ENCODE results near the gene MERTK.
"Not testable (repeated sequence)": the region's sequence is repeated elsewhere in the genome, so short reads cannot be mapped to it uniquely, and the experiment has no call there.

MERTK gene

GRCh38 chr2:111930875-111931274 is 32.5 kb downstream of the MERTK start:
- no peak overlapping the region for H4K91ac ChIP-seq (ENCODE audit: low read depth, low read length)
- H3K4me2 ChIP-seq (ENCODE audit: low read length): no peak overlapping the region
- no peak overlapping the region for H2BK5ac ChIP-seq (ENCODE audit: low read depth, low read length, poor library complexity)
- H3K36me3 ChIP-seq (ENCODE audit: control insufficient read depth in 1 of 2, insufficient read depth in 2 of 2, low read length in 2 of 2): peaks cover 0 to 2% of the 10 kb centered on the region in 2 experiments
- WGBS (ENCODE audit: extremely low coverage, insufficient coverage, insufficient read length): no CpG with 5 or more reads among the region's 2 CpGs
- H3K4me1 ChIP-seq (ENCODE audit: control insufficient read depth in 1 of 2, insufficient read depth in 2 of 2, low read length in 2 of 2): no peaks in the 10 kb centered on the region
- no peak overlapping the region for H2AK5ac ChIP-seq (ENCODE audit: low read length)
- H3K4ac ChIP-seq (ENCODE audit: low read depth, low read length): no peak overlapping the region
- no peak overlapping the region for H3K23ac ChIP-seq (ENCODE audit: low read length)
- no peak overlapping the region for H2AFZ ChIP-seq (ENCODE audit: insufficient read depth, low read length, poor library complexity)
- no peak overlapping the region for H2BK120ac ChIP-seq (ENCODE audit: insufficient read depth, low read length, poor library complexity)
- no peaks in the 10 kb centered on the region for H3K9me3 ChIP-seq (ENCODE audit: insufficient read depth, low read depth, low read length)
- no peaks in the 10 kb centered on the region for H3K79me1 ChIP-seq (ENCODE audit: low read length)
- no peaks in the 10 kb centered on the region for H3K79me2 ChIP-seq (ENCODE audit: control insufficient read depth, insufficient read depth, low read length, poor library complexity)
- no peak for DNase-seq
- H4K8ac ChIP-seq (ENCODE audit: low read depth, low read length): no peak overlapping the region
- no peak overlapping the region for H2BK12ac ChIP-seq (ENCODE audit: low read length)
- no peak overlapping the region for H3K9ac ChIP-seq (ENCODE audit: low read length)
- no peaks in the 10 kb centered on the region for H3K27me3 ChIP-seq (ENCODE audit: insufficient read depth, low read length)
- no peak overlapping the region for H3K4me3 ChIP-seq (ENCODE audit: low read depth, low read length)
- no peak overlapping the region for H3K18ac ChIP-seq (ENCODE audit: low read length)
- no peak overlapping the region for H4K12ac ChIP-seq (ENCODE audit: low read depth, low read length)
- H3K27ac ChIP-seq (ENCODE audit: low read depth, low read length): no peak overlapping the region
- H3K14ac ChIP-seq (ENCODE audit: low read length): no peak overlapping the region

- no CpG with 5 or more reads among the region's 4 CpGs for WGBS (ENCODE audit: extremely low coverage, insufficient coverage, insufficient read length)
- H3K9ac ChIP-seq (ENCODE audit: low read length): no peak overlapping the region
Measured at GRCh38 chr2:111932841-111933291, 34.5 kb downstream of the MERTK start.

GRCh38 chr2:111933900-111934299 is 35.5 kb downstream of the MERTK start:
- not testable (repeated sequence) for H3K4me1 ChIP-seq (ENCODE audit: control insufficient read depth in 1 of 2, insufficient read depth in 2 of 2, low read length in 2 of 2); H3K4me2 ChIP-seq (ENCODE audit: low read length); H4K12ac ChIP-seq (ENCODE audit: low read depth, low read length); H3K27me3 ChIP-seq (ENCODE audit: insufficient read depth, low read length); H2AK5ac ChIP-seq (ENCODE audit: low read length); H3K36me3 ChIP-seq (ENCODE audit: control insufficient read depth in 1 of 2, insufficient read depth in 2 of 2, low read length in 2 of 2); H3K23ac ChIP-seq (ENCODE audit: low read length); H2BK12ac ChIP-seq (ENCODE audit: low read length); H4K91ac ChIP-seq (ENCODE audit: low read depth, low read length); H3K4me3 ChIP-seq (ENCODE audit: low read depth, low read length); DNase-seq; H3K9me3 ChIP-seq (ENCODE audit: insufficient read depth, low read depth, low read length); H4K8ac ChIP-seq (ENCODE audit: low read depth, low read length); H2AFZ ChIP-seq (ENCODE audit: insufficient read depth, low read length, poor library complexity); H3K9ac ChIP-seq (ENCODE audit: low read length); H3K27ac ChIP-seq (ENCODE audit: low read depth, low read length); H3K14ac ChIP-seq (ENCODE audit: low read length); H2BK5ac ChIP-seq (ENCODE audit: low read depth, low read length, poor library complexity); H3K4ac ChIP-seq (ENCODE audit: low read depth, low read length); H3K18ac ChIP-seq (ENCODE audit: low read length); H3K79me2 ChIP-seq (ENCODE audit: control insufficient read depth, insufficient read depth, low read length, poor library complexity); H3K79me1 ChIP-seq (ENCODE audit: low read length); H2BK120ac ChIP-seq (ENCODE audit: insufficient read depth, low read length, poor library complexity)
- WGBS (ENCODE audit: extremely low coverage, insufficient coverage, insufficient read length): no CpG with 5 or more reads among the region's 4 CpGs

More at GRCh38 chr2:111932841-111933291, 34.5 kb downstream of the MERTK start:
- Histone ChIP-seq H3K79me2 (ENCODE audit: control insufficient read depth, insufficient read depth, low read length, poor library complexity) (no peaks in the 10 kb centered on the region), H3K27me3 (ENCODE audit: insufficient read depth, low read length) (no peaks in the 10 kb centered on the region), H2BK5ac (ENCODE audit: low read depth, low read length, poor library complexity) (no peak overlapping the region), H3K4ac (ENCODE audit: low read depth, low read length) (no peak overlapping the region), H4K91ac (ENCODE audit: low read depth, low read length) (no peak overlapping the region), H4K8ac (ENCODE audit: low read depth, low read length) (no peak overlapping the region), H3K18ac (ENCODE audit: low read length) (no peak overlapping the region), H4K12ac (ENCODE audit: low read depth, low read length) (no peak overlapping the region), H3K79me1 (ENCODE audit: low read length) (no peaks in the 10 kb centered on the region), H2BK120ac (ENCODE audit: insufficient read depth, low read length, poor library complexity) (no peak overlapping the region), H3K23ac (ENCODE audit: low read length) (no peak overlapping the region), H3K14ac (ENCODE audit: low read length) (no peak overlapping the region), H3K27ac (ENCODE audit: low read depth, low read length) (no peak overlapping the region), H2AFZ (ENCODE audit: insufficient read depth, low read length, poor library complexity) (no peak overlapping the region), H3K36me3 (ENCODE audit: control insufficient read depth in 1 of 2, insufficient read depth in 2 of 2, low read length in 2 of 2) (peaks cover 0 to 4% of the 10 kb centered on the region in 2 experiments), H3K4me2 (ENCODE audit: low read length) (no peak overlapping the region), H3K4me3 (ENCODE audit: low read depth, low read length) (no peak overlapping the region), H2AK5ac (ENCODE audit: low read length) (no peak overlapping the region), H3K4me1 (ENCODE audit: control insufficient read depth in 1 of 2, insufficient read depth in 2 of 2, low read length in 2 of 2) (no peaks in the 10 kb centered on the region), H3K9me3 (ENCODE audit: insufficient read depth, low read depth, low read length) (no peaks in the 10 kb centered on the region), H2BK12ac (ENCODE audit: low read length) (no peak overlapping the region)
- no peak for DNase-seq

GRCh38 chr2:111936881-111937280 is 38.5 kb downstream of the MERTK start:
- H3K4me3 ChIP-seq (ENCODE audit: low read depth, low read length): no peak overlapping the region

More at GRCh38 chr2:111936881-111937280, 38.5 kb downstream of the MERTK start:
- Histone ChIP-seq H2BK5ac (ENCODE audit: low read depth, low read length, poor library complexity) (no peak overlapping the region), H2AK5ac (ENCODE audit: low read length) (no peak overlapping the region), H2BK12ac (ENCODE audit: low read length) (no peak overlapping the region), H3K79me2 (ENCODE audit: control insufficient read depth, insufficient read depth, low read length, poor library complexity) (no peaks in the 10 kb centered on the region), H2AFZ (ENCODE audit: insufficient read depth, low read length, poor library complexity) (no peak overlapping the region), H3K23ac (ENCODE audit: low read length) (no peak overlapping the region), H3K4me2 (ENCODE audit: low read length) (no peak overlapping the region), H3K9ac (ENCODE audit: low read length) (no peak overlapping the region), H3K18ac (ENCODE audit: low read length) (no peak overlapping the region), H3K14ac (ENCODE audit: low read length) (no peak overlapping the region), H3K9me3 (ENCODE audit: insufficient read depth, low read depth, low read length) (peaks cover 1% of the 10 kb centered on the region), H4K12ac (ENCODE audit: low read depth, low read length) (no peak overlapping the region), H3K79me1 (ENCODE audit: low read length) (no peaks in the 10 kb centered on the region), H3K27me3 (ENCODE audit: insufficient read depth, low read length) (no peaks in the 10 kb centered on the region), H4K91ac (ENCODE audit: low read depth, low read length) (no peak overlapping the region), H4K8ac (ENCODE audit: low read depth, low read length) (no peak overlapping the region), H3K36me3 (ENCODE audit: control insufficient read depth in 1 of 2, insufficient read depth in 2 of 2, low read length in 2 of 2) (peaks cover 0 to 2% of the 10 kb centered on the region in 2 experiments), H2BK120ac (ENCODE audit: insufficient read depth, low read length, poor library complexity) (no peak overlapping the region), H3K27ac (ENCODE audit: low read depth, low read length) (no peak overlapping the region), H3K4me1 (ENCODE audit: control insufficient read depth in 1 of 2, insufficient read depth in 2 of 2, low read length in 2 of 2) (no peaks in the 10 kb centered on the region), H3K4ac (ENCODE audit: low read depth, low read length) (no peak overlapping the region)
- DNase-seq: no peak
- WGBS (ENCODE audit: extremely low coverage, insufficient coverage, insufficient read length): no CpG with 5 or more reads among the region's 5 CpGs

Measured in trophoblast cell (in vitro differentiated cells and primary cell).